CD14-positive monocyte (primary cell): ENCODE results near the gene SCN4A. TPM values are rescaled to one million over a fixed set of nuclear protein-coding genes. Genes with fewer than 3 reads are reported as not detected.
"Not testable (repeated sequence)": the region's sequence is repeated elsewhere in the genome, so short reads cannot be mapped to it uniquely, and the experiment has no call there.

Experiments used
- DNase-seq, 3 donors: peaks; one replicate each; pipeline ENCODE4 v3.0.0-alpha.2; 2011 to 2022
- H2AFZ ChIP-seq: 2 replicates; pipeline ENCODE4 v1.6.0; 2012; ENCODE audit warnings: mild to moderate bottlenecking, low read depth, low read length, inconsistent platforms; ENCODE audit not compliant: insufficient read depth, poor library complexity, severe bottlenecking
- H3K27ac ChIP-seq, 2 donors: 1 replicate in 1 of 2; 2 replicates in 1 of 2; pipeline ENCODE4 v1.5.1; 2012 to 2013; ENCODE audit warnings: low read length in 2 of 2, control low read depth in 1 of 2, inconsistent platforms in 1 of 2, low read depth in 1 of 2, mild to moderate bottlenecking in 1 of 2
- H3K27me3 ChIP-seq, 2 donors: one replicate each; pipeline versions ENCODE4 v1.6.0 to v1.6.1; 2011 to 2013; ENCODE audit warnings: low read length in 2 of 2; ENCODE audit not compliant: control insufficient read depth in 2 of 2, insufficient read depth in 2 of 2
- H3K36me3 ChIP-seq, 2 donors: replicated peaks in 1 of 2; 1 replicate in 1 of 2; 2 replicates in 1 of 2; pipeline versions ENCODE4 v1.5.1 to v1.6.1; 2012 to 2013; ENCODE audit warnings: low read length in 2 of 2, control low read depth in 1 of 2, inconsistent platforms in 1 of 2, mild to moderate bottlenecking in 1 of 2; ENCODE audit not compliant: insufficient read depth in 2 of 2, control insufficient read depth in 1 of 2
- H3K4me1 ChIP-seq, 2 donors: 1 replicate in 1 of 2; 2 replicates in 1 of 2; pipeline versions ENCODE4 v1.5.1 to v1.6.1; 2012 to 2013; ENCODE audit warnings: low read length in 2 of 2, control low read depth in 1 of 2, inconsistent platforms in 1 of 2, mild to moderate bottlenecking in 1 of 2, moderate library complexity in 1 of 2; ENCODE audit not compliant: insufficient read depth in 2 of 2, control insufficient read depth in 1 of 2
- H3K4me2 ChIP-seq: replicated peaks from 2 replicates; pipeline ENCODE3; 2012; ENCODE audit warnings: low read length, moderate library complexity, mild to moderate bottlenecking; ENCODE audit not compliant: poor library complexity, severe bottlenecking; ENCODE audit errors: extremely low read depth
- H3K4me3 ChIP-seq, 3 experiments: fragments of 200-600 bp in 1 of 3; sonication (generic) in 1 of 3; replicated peaks in 1 of 3; 1 replicate in 2 of 3; 2 replicates in 1 of 3; pipeline ENCODE4 v1.5.1; 2011 to 2013; ENCODE audit warnings: low read length in 3 of 3, mild to moderate bottlenecking in 3 of 3, control low read depth in 2 of 3, low read depth in 2 of 3, inconsistent platforms in 1 of 3, moderate library complexity in 1 of 3
- H3K79me2 ChIP-seq: 2 replicates; pipeline ENCODE4 v1.6.0; 2012; ENCODE audit warnings: mild to moderate bottlenecking, control low read depth, inconsistent platforms, low read length, moderate library complexity; ENCODE audit not compliant: insufficient read depth
- H3K9ac ChIP-seq: 2 replicates; pipeline ENCODE4 v1.6.0; 2017; ENCODE audit warnings: low read length, mild to moderate bottlenecking; ENCODE audit not compliant: insufficient read depth, poor library complexity, severe bottlenecking
- H3K9me3 ChIP-seq, 2 donors: replicated peaks in 1 of 2; 1 replicate in 1 of 2; 2 replicates in 1 of 2; pipeline versions ENCODE4 v1.5.1 to v1.6.1; 2012 to 2013; ENCODE audit warnings: low read length in 2 of 2, control low read depth in 1 of 2; ENCODE audit not compliant: control insufficient read depth in 1 of 2, insufficient read depth in 1 of 2
- H4K20me1 ChIP-seq: 2 replicates; pipeline ENCODE4 v1.6.0; 2012; ENCODE audit warnings: mild to moderate bottlenecking, low read length, control low read depth, moderate library complexity; ENCODE audit not compliant: insufficient read depth
- H3K27ac Mint-ChIP-seq, 7 donors: one replicate each; pipeline ENCODE4 v1.8.0; 2020; ENCODE audit warnings: mild to moderate bottlenecking in 7 of 7, mixed read lengths in 7 of 7, moderate library complexity in 6 of 7, inconsistent platforms in 2 of 7
- H3K27me3 Mint-ChIP-seq, 3 donors: one replicate each; pipeline ENCODE4 v1.8.0; 2021 to 2022; ENCODE audit warnings: low read depth in 3 of 3, mild to moderate bottlenecking in 3 of 3, mixed read lengths in 3 of 3, moderate library complexity in 3 of 3, inconsistent platforms in 1 of 3
- H3K36me3 Mint-ChIP-seq, 2 donors: one replicate each; pipeline ENCODE4 v1.8.0; 2020; ENCODE audit warnings: mixed read lengths in 2 of 2, inconsistent platforms in 1 of 2, mild to moderate bottlenecking in 1 of 2
- H3K4me1 Mint-ChIP-seq: one replicate; pipeline ENCODE4 v1.8.0; 2020; ENCODE audit warnings: mild to moderate bottlenecking, mixed read lengths
- H3K4me3 Mint-ChIP-seq, 2 donors: one replicate each; pipeline ENCODE4 v1.8.0; 2020; ENCODE audit warnings: mild to moderate bottlenecking in 2 of 2, mixed read lengths in 2 of 2, moderate library complexity in 1 of 2
- H3K9me3 Mint-ChIP-seq, 7 donors: one replicate each; pipeline ENCODE4 v1.8.0; 2020 to 2022; ENCODE audit warnings: mixed read lengths in 7 of 7, mild to moderate bottlenecking in 6 of 7, moderate library complexity in 6 of 7, inconsistent platforms in 2 of 7
- WGBS: methylation state at CpG from one replicate; pipeline ENCODE4 v1.1.5; 2013; ENCODE audit warnings: missing lambda C conversion rate; ENCODE audit not compliant: insufficient coverage; 5-methylcytosine and 5-hydroxymethylcytosine counted together
- intact Hi-C, 2 donors: fragments of 100-400 bp; cut with micrococcal nuclease; formaldehyde crosslinking; loops; one replicate each; pipeline versions ENCODE4 v1.15.0 to v1.15.1; 2023
- polyA plus RNA-seq, 3 donors: library from polyadenylated mRNA; depleted of rRNA in 1 of 3; unstranded in 2 of 3; stranded (reverse) in 1 of 3; fragments of 300-500 nt in 2 of 3; fragments of >200 nt in 1 of 3; fragmentation: Illumina TruSeq in 2 of 3; gene quantifications; 1 replicate in 2 of 3; 2 replicates in 1 of 3; pipeline ENCODE4 v1.2.3, GENCODE V29; 2012 to 2021
- TF ChIP-seq, protein P1 (sequence below): fragments of 200-600 bp; IDR thresholded peaks from one replicate; pipeline ENCODE4 v1.8.0; 2022; ENCODE audit warnings: antibody characterized with exemption, mild to moderate bottlenecking

The SCN4A gene
- polyA plus RNA-seq, 3 donors: not detected

DNA sequence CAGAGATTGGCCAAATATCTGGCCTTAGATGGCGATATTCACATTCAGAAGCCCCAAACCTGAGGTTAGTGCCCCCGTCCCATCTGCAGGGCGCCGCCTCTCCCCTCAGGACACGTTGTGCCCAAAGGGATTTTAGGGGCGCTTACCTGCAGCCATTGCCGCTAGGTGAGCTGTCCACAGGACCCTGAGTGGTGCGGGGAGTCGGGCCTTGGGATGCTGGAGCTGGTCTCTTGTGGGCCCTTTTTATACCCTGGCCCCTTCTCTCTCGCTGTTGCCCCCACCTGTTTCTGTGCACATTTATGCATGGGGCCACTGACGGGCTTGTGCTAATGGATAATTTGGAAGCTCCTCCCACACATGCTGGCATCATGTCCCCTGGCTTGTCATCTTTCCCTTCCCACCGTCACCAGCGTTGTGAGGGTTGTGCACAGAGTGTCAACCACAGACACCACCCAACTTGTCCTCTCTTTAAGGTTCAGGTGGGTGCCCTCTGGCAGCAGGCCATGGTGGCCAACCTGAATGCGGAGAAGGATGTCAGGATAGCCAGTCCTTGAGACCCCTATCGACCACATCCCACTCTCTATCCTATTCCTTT is 61.6 kb downstream of the SCN4A start, which contains the start of gene CSHL1:
Gene CSHL1, minus strand, starts transcription at position 218 of the 595 bp plus-strand sequence. Its CDS starts 62 bp downstream, at position 156.
- no peaks in the 10 kb centered on the region for H3K36me3 Mint-ChIP-seq
- intact Hi-C loops: loop anchor here in 1 of 2 donors (10.0 kb wide), 1 partner anchor 114 kb away; the partner anchor contains the start of gene ICAM2
- WGBS: 93% methylated on average over 12 of the region's 15 CpGs

GRCh38 chr17:63910096-63910495 is 62.6 kb downstream of the SCN4A start:
- intact Hi-C loops: loop anchor here in 1 of 2 donors (10.0 kb wide), 1 partner anchor 115 kb away; the partner anchor contains the start of gene ICAM2
- Histone ChIP-seq H3K4me2 (no peak overlapping the region), H4K20me1 (no peaks in the 10 kb centered on the region), H3K4me3 (no peak overlapping the region), H3K36me3 (no peaks in the 10 kb centered on the region), H3K79me2 (no peaks in the 10 kb centered on the region), H3K9me3 (no peaks in the 10 kb centered on the region), H3K27me3 (no peaks in the 10 kb centered on the region), H3K9ac (no peak overlapping the region), H2AFZ (no peak overlapping the region), H3K27ac (no peak overlapping the region), H3K4me1 (no peaks in the 10 kb centered on the region)
- no peak for DNase-seq
- peaks cover 0 to 2% (median 0%) of the 10 kb centered on the region in 7 donors for H3K9me3 Mint-ChIP-seq
- no peaks in the 10 kb centered on the region for H3K4me1 Mint-ChIP-seq
- H3K27me3 Mint-ChIP-seq: peaks cover 1 to 8% (median 2%) of the 10 kb centered on the region in 3 donors
- no peak overlapping the region for H3K4me3 Mint-ChIP-seq
- no peak overlapping the region for H3K27ac Mint-ChIP-seq
- no peaks in the 10 kb centered on the region for H3K36me3 Mint-ChIP-seq
- WGBS: 95% methylated on average over 10 of the region's 14 CpGs
- TF ChIP-seq, protein P1, sequence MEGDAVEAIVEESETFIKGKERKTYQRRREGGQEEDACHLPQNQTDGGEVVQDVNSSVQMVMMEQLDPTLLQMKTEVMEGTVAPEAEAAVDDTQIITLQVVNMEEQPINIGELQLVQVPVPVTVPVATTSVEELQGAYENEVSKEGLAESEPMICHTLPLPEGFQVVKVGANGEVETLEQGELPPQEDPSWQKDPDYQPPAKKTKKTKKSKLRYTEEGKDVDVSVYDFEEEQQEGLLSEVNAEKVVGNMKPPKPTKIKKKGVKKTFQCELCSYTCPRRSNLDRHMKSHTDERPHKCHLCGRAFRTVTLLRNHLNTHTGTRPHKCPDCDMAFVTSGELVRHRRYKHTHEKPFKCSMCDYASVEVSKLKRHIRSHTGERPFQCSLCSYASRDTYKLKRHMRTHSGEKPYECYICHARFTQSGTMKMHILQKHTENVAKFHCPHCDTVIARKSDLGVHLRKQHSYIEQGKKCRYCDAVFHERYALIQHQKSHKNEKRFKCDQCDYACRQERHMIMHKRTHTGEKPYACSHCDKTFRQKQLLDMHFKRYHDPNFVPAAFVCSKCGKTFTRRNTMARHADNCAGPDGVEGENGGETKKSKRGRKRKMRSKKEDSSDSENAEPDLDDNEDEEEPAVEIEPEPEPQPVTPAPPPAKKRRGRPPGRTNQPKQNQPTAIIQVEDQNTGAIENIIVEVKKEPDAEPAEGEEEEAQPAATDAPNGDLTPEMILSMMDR: no peak

More for the DNA sequence above, 61.6 kb downstream of the SCN4A start, which contains the start of gene CSHL1:
- H3K36me3 ChIP-seq: no peaks in the 10 kb centered on the region
- Mint-ChIP-seq H3K4me1 (peaks cover 8% of the 10 kb centered on the region), H3K4me3 (no peak within 1 kb of the TSS), H3K27me3 (peaks cover 1 to 8% (median 2%) of the 10 kb centered on the region in 3 donors), H3K9me3 (peaks cover 0 to 2% (median 0%) of the 10 kb centered on the region in 7 donors), H3K27ac (peak within 1 kb of the TSS in 2 of 7 donors; percentile 6 to 50)
- H2AFZ ChIP-seq: no peak within 1 kb of the TSS
- TF ChIP-seq, protein P1: no peak
- no peak within 1 kb of the TSS for H3K27ac ChIP-seq
- no peaks in the 10 kb centered on the region for H4K20me1 ChIP-seq
- no peak within 1 kb of the TSS for H3K4me2 ChIP-seq
- H3K4me1 ChIP-seq: no peaks in the 10 kb centered on the region
- DNase-seq: no peak
- no peak within 1 kb of the TSS for H3K4me3 ChIP-seq
- H3K9ac ChIP-seq: no peak within 1 kb of the TSS
- H3K9me3 ChIP-seq: no peaks in the 10 kb centered on the region
- H3K79me2 ChIP-seq: no peaks in the 10 kb centered on the region
- H3K27me3 ChIP-seq: no peaks in the 10 kb centered on the region

GRCh38 chr17:63909586-63909985 is 63.1 kb downstream of the SCN4A start:
- H3K4me1 ChIP-seq, H3K27me3 ChIP-seq, H3K36me3 ChIP-seq, H3K27ac Mint-ChIP-seq, H3K4me2 ChIP-seq, H3K4me3 ChIP-seq, H4K20me1 ChIP-seq, H3K27me3 Mint-ChIP-seq, H3K79me2 ChIP-seq, H3K9me3 Mint-ChIP-seq, DNase-seq, H3K9me3 ChIP-seq, intact Hi-C loops, H3K36me3 Mint-ChIP-seq, H3K9ac ChIP-seq, H3K4me3 Mint-ChIP-seq, H2AFZ ChIP-seq, H3K27ac ChIP-seq, H3K4me1 Mint-ChIP-seq: not testable (repeated sequence)
- 99% methylated on average over 7 of the region's 10 CpGs for WGBS
